HFFc6 (cell line): ENCODE results near the gene ZCWPW2. TPM values are rescaled to one million over a fixed set of nuclear protein-coding genes. Genes with fewer than 3 reads are reported as not detected.

Experiments used
- DNase-seq: peaks from one replicate; pipeline ENCODE4 v3.0.0-alpha.2; 2018
- H3K27ac Mint-ChIP-seq: 2 replicates; pipeline ENCODE4 v1.8.0; 2020; ENCODE audit warnings: mild to moderate bottlenecking, mixed read lengths
- H3K27me3 Mint-ChIP-seq: 2 replicates; pipeline ENCODE4 v1.8.0; 2021; ENCODE audit warnings: mild to moderate bottlenecking, moderate library complexity, mixed read lengths; ENCODE audit not compliant: insufficient read depth
- H3K36me3 Mint-ChIP-seq: 2 replicates; pipeline ENCODE4 v1.8.0; 2021; ENCODE audit warnings: low read depth, mixed read lengths
- H3K4me1 Mint-ChIP-seq: 2 replicates; pipeline ENCODE4 v1.8.0; 2020; ENCODE audit warnings: low read depth, mixed read lengths
- H3K4me3 Mint-ChIP-seq: 2 replicates; pipeline ENCODE4 v1.8.0; 2020; ENCODE audit warnings: mild to moderate bottlenecking, moderate library complexity, mixed read lengths
- H3K9me3 Mint-ChIP-seq: 2 replicates; pipeline ENCODE4 v1.8.0; 2020; ENCODE audit warnings: mild to moderate bottlenecking, mixed read lengths
- CTCF ChIP-seq: fragments of 200-600 bp; sonication (generic); IDR thresholded peaks from 2 replicates; pipeline ENCODE4 v1.5.0; 2021; ENCODE audit warnings: antibody characterized with exemption, mild to moderate bottlenecking
- total RNA-seq, 6 experiments: library from RNA; stranded (reverse); fragmentation: NEBNext Ultra II Directional; extraction: Animal tissue kit (Norgen Biotek cat#: 25700); gene quantifications; 2 replicates in 1 of 6; 3 replicates in 5 of 6; pipeline ENCODE4 v1.2.3, GENCODE V29; 2021

The ZCWPW2 gene
- total RNA-seq, 6 experiments from 2014 or later = 0.34 to 0.87 (median 0.58) TPM

GRCh38 chr3:28326458-28326926 lies 22.0 kb upstream of the ZCWPW2 start:
- no peak for DNase-seq
- no peak overlapping the region for H3K27ac Mint-ChIP-seq

GRCh38 chr3:28328188-28329151 lies 20.1 kb upstream of the ZCWPW2 start:
- Mint-ChIP-seq H3K4me3 (no peak overlapping the region), H3K27me3 (0 out of 2 replicates have a peak, but pooled peaks cover 2% of the 10 kb centered on the region), H3K27ac (no peak overlapping the region), H3K9me3 (no peaks in the 10 kb centered on the region), H3K36me3 (no peaks in the 10 kb centered on the region; the same call in 1 of the 2 replicates), H3K4me1 (peaks cover 6% of the 10 kb centered on the region)
- peak; percentile 88 for TF ChIP-seq CTCF
- peak; percentile 28 for DNase-seq

More at GRCh38 chr3:28326458-28326926, 22.0 kb upstream of the ZCWPW2 start:
- no peak overlapping the region for H3K4me3 Mint-ChIP-seq
- 0 out of 2 replicates have a peak, but pooled peaks cover 2% of the 10 kb centered on the region for H3K27me3 Mint-ChIP-seq
- TF ChIP-seq CTCF = no peak
- no peaks in the 10 kb centered on the region; the same call in 1 of the 2 replicates for H3K36me3 Mint-ChIP-seq
- peaks cover 20% of the 10 kb centered on the region for H3K4me1 Mint-ChIP-seq
- no peaks in the 10 kb centered on the region for H3K9me3 Mint-ChIP-seq

GRCh38 chr3:28334552-28334951 lies 14.0 kb upstream of the ZCWPW2 start:
- no peak overlapping the region for H3K4me3 Mint-ChIP-seq
- no peak overlapping the region for H3K27ac Mint-ChIP-seq
- no peaks in the 10 kb centered on the region for H3K9me3 Mint-ChIP-seq
- H3K27me3 Mint-ChIP-seq = no peaks in the 10 kb centered on the region
- TF ChIP-seq CTCF = peak; percentile 65
- H3K4me1 Mint-ChIP-seq = no peaks in the 10 kb centered on the region
- no peak for DNase-seq
- H3K36me3 Mint-ChIP-seq = no peaks in the 10 kb centered on the region

- no peaks in the 10 kb centered on the region for H3K36me3 Mint-ChIP-seq
These were observed 13.3 kb upstream of the ZCWPW2 start for GRCh38 chr3:28335246-28335645.

GRCh38 chr3:28337230-28337629 lies 11.3 kb upstream of the ZCWPW2 start:
- Mint-ChIP-seq H3K9me3 (no peaks in the 10 kb centered on the region), H3K27me3 (no peaks in the 10 kb centered on the region), H3K4me1 (peaks cover 11% of the 10 kb centered on the region), H3K27ac (no peak overlapping the region), H3K4me3 (no peak overlapping the region), H3K36me3 (no peaks in the 10 kb centered on the region)
- DNase-seq = no peak
- TF ChIP-seq CTCF = no peak

More at GRCh38 chr3:28335246-28335645, 13.3 kb upstream of the ZCWPW2 start:
- Mint-ChIP-seq H3K27me3 (no peaks in the 10 kb centered on the region), H3K9me3 (no peaks in the 10 kb centered on the region), H3K27ac (peak overlapping the region; percentile 5; the same call in 1 of the 2 replicates), H3K4me3 (no peak overlapping the region), H3K4me1 (no peaks in the 10 kb centered on the region)
- DNase-seq = no peak
- TF ChIP-seq CTCF = no peak
